ENCODE results near the gene PHF2. TPM values are rescaled to one million over a fixed set of nuclear protein-coding genes. Genes with fewer than 3 reads are reported as not detected.

Gene PHF2
- total and polyA plus RNA-seq, 2 donors (not counting 1 experiment from before 2014, with no cell fraction given): 11.0 to 28.8 TPM

DNA sequence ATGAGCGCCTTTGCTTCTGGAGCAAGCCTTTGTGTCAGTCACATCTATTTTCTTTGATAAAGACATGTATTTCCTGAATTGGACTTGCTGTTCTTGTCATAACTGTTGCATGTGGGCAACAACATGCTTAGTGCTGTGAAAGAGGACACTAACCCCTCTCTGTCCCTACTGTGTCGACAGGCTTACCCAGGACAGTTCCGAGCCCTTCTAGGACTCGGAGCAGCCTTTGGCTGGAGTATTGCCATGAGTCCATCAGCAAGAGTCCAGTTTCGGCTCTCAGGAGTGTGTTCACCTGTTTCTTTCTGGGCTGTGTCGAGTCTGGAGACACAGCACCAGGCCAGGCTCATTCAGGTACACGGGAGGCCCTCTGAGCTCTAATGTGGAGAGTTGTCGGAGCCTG, 36.1 kb upstream of the PHF2 start:
- Histone ChIP-seq H4K20me1 (ENCODE audit: control insufficient read depth, insufficient read depth, low read length, poor library complexity, severe bottlenecking) (no peaks in the 10 kb centered on the region), H3K36me3 (replicated peaks in 1 of 2; ENCODE audit: control extremely low read depth in 1 of 2, control insufficient read depth in 1 of 2, extremely low read depth in 1 of 2, insufficient read depth in 2 of 2, low read length in 1 of 2) (peaks cover 17 to 57% of the 10 kb centered on the region in 2 experiments), H3K9me3 (ENCODE audit: control extremely low read depth in 1 of 3, control insufficient read depth in 2 of 3, insufficient read depth in 1 of 3, low read length in 2 of 3) (no peaks in the 10 kb centered on the region), H3K4me1 (ENCODE audit: control insufficient read depth in 2 of 2, insufficient read depth in 2 of 2, low read length in 2 of 2) (no peaks in the 10 kb centered on the region), H3K4me3 (ENCODE audit: control extremely low read depth in 1 of 5, extremely low read depth in 1 of 5, insufficient read depth in 1 of 5, low read depth in 2 of 5, low read length in 4 of 5) (no peak overlapping the region), H3K9ac (ENCODE audit: low read length) (no peak overlapping the region), H3K4me2 (replicated peaks; ENCODE audit: low read depth, low read length, poor library complexity, severe bottlenecking) (no peak overlapping the region), H2AFZ (ENCODE audit: insufficient read depth, low read depth, low read length, poor library complexity, severe bottlenecking) (no peak overlapping the region), H3K27me3 (replicated peaks in 1 of 4; ENCODE audit: control extremely low read depth in 1 of 4, control insufficient read depth in 3 of 4, insufficient read depth in 4 of 4, low read length in 3 of 4) (no peaks in the 10 kb centered on the region), H3K79me2 (ENCODE audit: control insufficient read depth, insufficient read depth, low read length) (peaks cover 9% of the 10 kb centered on the region), H3K27ac (ENCODE audit: low read length in 2 of 2) (no peak overlapping the region)
- POLR2A ChIA-PET: no interaction called here
- intact Hi-C loops (cut with micrococcal nuclease): no loop called here
- TF ChIP-seq, protein P1, sequence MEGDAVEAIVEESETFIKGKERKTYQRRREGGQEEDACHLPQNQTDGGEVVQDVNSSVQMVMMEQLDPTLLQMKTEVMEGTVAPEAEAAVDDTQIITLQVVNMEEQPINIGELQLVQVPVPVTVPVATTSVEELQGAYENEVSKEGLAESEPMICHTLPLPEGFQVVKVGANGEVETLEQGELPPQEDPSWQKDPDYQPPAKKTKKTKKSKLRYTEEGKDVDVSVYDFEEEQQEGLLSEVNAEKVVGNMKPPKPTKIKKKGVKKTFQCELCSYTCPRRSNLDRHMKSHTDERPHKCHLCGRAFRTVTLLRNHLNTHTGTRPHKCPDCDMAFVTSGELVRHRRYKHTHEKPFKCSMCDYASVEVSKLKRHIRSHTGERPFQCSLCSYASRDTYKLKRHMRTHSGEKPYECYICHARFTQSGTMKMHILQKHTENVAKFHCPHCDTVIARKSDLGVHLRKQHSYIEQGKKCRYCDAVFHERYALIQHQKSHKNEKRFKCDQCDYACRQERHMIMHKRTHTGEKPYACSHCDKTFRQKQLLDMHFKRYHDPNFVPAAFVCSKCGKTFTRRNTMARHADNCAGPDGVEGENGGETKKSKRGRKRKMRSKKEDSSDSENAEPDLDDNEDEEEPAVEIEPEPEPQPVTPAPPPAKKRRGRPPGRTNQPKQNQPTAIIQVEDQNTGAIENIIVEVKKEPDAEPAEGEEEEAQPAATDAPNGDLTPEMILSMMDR (IDR thresholded peaks at IDR 0.05): no peak
- no peak for TF ChIP-seq EZH2 (IDR thresholded peaks at IDR 0.05; ENCODE audit: borderline replicate concordance, insufficient read depth, low read depth, low read length, poor library complexity, severe bottlenecking)
- Mint-ChIP-seq H3K9me3 (ENCODE audit: insufficient read depth) (no peaks in the 10 kb centered on the region), H3K27me3 (no peaks in the 10 kb centered on the region), H3K4me3 (no peak overlapping the region), H3K27ac (no peak overlapping the region), H3K4me1 (no peaks in the 10 kb centered on the region)
- CTCF ChIA-PET: no interaction called here
- ATAC-seq (ENCODE audit: low read depth) (no peak), DNase-seq (no peak)
- 100% methylated on average over 7 of the region's 8 CpGs for WGBS (ENCODE audit: insufficient coverage)

DNA sequence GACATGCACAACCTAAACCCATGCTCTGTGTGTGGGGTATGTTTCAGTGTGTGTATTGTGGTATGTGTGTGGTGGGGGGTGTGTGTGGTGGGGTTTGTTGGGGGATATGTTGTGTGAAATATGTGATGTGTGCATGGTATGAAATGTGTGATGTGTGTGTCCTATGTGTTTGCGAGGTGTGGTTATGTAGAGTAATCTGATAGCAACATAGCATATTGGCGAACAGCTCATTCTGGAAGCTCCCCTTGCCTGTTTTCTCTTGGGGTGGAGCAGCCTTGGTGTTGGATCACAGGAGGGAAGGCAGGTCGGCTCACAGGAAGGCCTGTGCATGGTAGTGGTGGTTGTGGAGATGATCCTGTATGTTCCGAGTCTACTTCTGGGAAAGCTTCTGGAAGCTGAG, 35.4 kb upstream of the PHF2 start:
- no peak overlapping the region for H3K27ac ChIP-seq (ENCODE audit: low read length in 2 of 2)
- 86% methylated on average over 4 of the region's 4 CpGs for WGBS (ENCODE audit: insufficient coverage)
- no peak for TF ChIP-seq EZH2 (IDR thresholded peaks at IDR 0.05; ENCODE audit: borderline replicate concordance, insufficient read depth, low read depth, low read length, poor library complexity, severe bottlenecking)
- TF ChIP-seq, protein P1 (IDR thresholded peaks at IDR 0.05): no peak
- H3K79me2 ChIP-seq (ENCODE audit: control insufficient read depth, insufficient read depth, low read length): peaks cover 9% of the 10 kb centered on the region
- H2AFZ ChIP-seq (ENCODE audit: insufficient read depth, low read depth, low read length, poor library complexity, severe bottlenecking): no peak overlapping the region
- ChIA-PET POLR2A (no interaction called here), CTCF (no interaction called here)
- peaks cover 17 to 54% of the 10 kb centered on the region in 2 experiments for H3K36me3 ChIP-seq (replicated peaks in 1 of 2; ENCODE audit: control extremely low read depth in 1 of 2, control insufficient read depth in 1 of 2, extremely low read depth in 1 of 2, insufficient read depth in 2 of 2, low read length in 1 of 2)
- H3K4me1 ChIP-seq (ENCODE audit: control insufficient read depth in 2 of 2, insufficient read depth in 2 of 2, low read length in 2 of 2): no peaks in the 10 kb centered on the region
- Mint-ChIP-seq H3K27me3 (no peaks in the 10 kb centered on the region), H3K27ac (no peak overlapping the region), H3K4me1 (no peaks in the 10 kb centered on the region), H3K4me3 (no peak overlapping the region), H3K9me3 (ENCODE audit: insufficient read depth) (no peaks in the 10 kb centered on the region)
- intact Hi-C loops (cut with micrococcal nuclease): no loop called here
- no peaks in the 10 kb centered on the region for H4K20me1 ChIP-seq (ENCODE audit: control insufficient read depth, insufficient read depth, low read length, poor library complexity, severe bottlenecking)
- ATAC-seq (ENCODE audit: low read depth) (no peak), DNase-seq (no peak)
- no peak overlapping the region for H3K4me2 ChIP-seq (replicated peaks; ENCODE audit: low read depth, low read length, poor library complexity, severe bottlenecking)
- H3K4me3 ChIP-seq (ENCODE audit: control extremely low read depth in 1 of 5, extremely low read depth in 1 of 5, insufficient read depth in 1 of 5, low read depth in 2 of 5, low read length in 4 of 5): no peak overlapping the region
- H3K9ac ChIP-seq (ENCODE audit: low read length): no peak overlapping the region
- H3K27me3 ChIP-seq (replicated peaks in 1 of 4; ENCODE audit: control extremely low read depth in 1 of 4, control insufficient read depth in 3 of 4, insufficient read depth in 4 of 4, low read length in 3 of 4): no peaks in the 10 kb centered on the region
- H3K9me3 ChIP-seq (ENCODE audit: control extremely low read depth in 1 of 3, control insufficient read depth in 2 of 3, insufficient read depth in 1 of 3, low read length in 2 of 3): no peaks in the 10 kb centered on the region
